Fibroblast of mammary gland (primary cell): ENCODE measurements around the gene VMP1.
"Not testable (repeated sequence)": the region's sequence is repeated elsewhere in the genome, so short reads cannot be mapped to it uniquely, and the experiment has no call there.

Experiments used
- DNase-seq: peaks from one replicate; pipeline ENCODE4 v3.0.0-alpha.2; 2010; ENCODE audit warnings: low read depth
- H3K4me3 ChIP-seq: 2 replicates; pipeline ENCODE4 v1.5.1; 2011; ENCODE audit warnings: low read depth, mild to moderate bottlenecking, low read length, moderate library complexity; ENCODE audit not compliant: control insufficient read depth
- TF ChIP-seq, protein P1 (sequence below): conservative IDR thresholded peaks from 2 replicates; pipeline ENCODE4 v1.5.1; 2011; ENCODE audit warnings: low read depth, low read length, inconsistent platforms; ENCODE audit not compliant: control insufficient read depth, insufficient read depth

Gene VMP1

GRCh38 chr17:59748591-59748990 lies 41.1 kb downstream of the VMP1 start:
- no peak for DNase-seq
- H3K4me3 ChIP-seq = no peak overlapping the region
- TF ChIP-seq, protein P1, sequence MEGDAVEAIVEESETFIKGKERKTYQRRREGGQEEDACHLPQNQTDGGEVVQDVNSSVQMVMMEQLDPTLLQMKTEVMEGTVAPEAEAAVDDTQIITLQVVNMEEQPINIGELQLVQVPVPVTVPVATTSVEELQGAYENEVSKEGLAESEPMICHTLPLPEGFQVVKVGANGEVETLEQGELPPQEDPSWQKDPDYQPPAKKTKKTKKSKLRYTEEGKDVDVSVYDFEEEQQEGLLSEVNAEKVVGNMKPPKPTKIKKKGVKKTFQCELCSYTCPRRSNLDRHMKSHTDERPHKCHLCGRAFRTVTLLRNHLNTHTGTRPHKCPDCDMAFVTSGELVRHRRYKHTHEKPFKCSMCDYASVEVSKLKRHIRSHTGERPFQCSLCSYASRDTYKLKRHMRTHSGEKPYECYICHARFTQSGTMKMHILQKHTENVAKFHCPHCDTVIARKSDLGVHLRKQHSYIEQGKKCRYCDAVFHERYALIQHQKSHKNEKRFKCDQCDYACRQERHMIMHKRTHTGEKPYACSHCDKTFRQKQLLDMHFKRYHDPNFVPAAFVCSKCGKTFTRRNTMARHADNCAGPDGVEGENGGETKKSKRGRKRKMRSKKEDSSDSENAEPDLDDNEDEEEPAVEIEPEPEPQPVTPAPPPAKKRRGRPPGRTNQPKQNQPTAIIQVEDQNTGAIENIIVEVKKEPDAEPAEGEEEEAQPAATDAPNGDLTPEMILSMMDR = no peak

- no peak overlapping the region for H3K4me3 ChIP-seq
- TF ChIP-seq, protein P1 = no peak
- DNase-seq = no peak
Observed at GRCh38 chr17:59751955-59752413, 44.5 kb downstream of the VMP1 start.

DNA sequence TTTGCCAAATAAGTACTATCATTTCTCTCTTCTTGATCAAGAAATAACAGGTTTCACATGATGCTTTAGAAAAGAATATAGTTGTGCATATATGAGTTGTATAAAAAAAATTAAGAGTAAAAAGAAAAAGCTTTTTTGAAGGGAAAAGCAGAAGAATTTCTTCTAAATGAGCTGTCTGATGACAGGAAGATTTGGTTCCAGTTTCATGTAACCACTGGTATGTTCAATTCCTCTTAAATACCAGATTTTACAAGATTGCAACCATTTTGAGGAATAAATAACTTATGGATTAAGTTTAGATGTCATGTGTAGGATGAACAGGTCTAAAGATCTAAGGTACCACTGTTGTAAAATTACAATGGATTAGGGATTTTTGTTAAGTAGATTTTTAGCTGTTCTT lies 45.0 kb downstream of the VMP1 start:
- TF ChIP-seq, protein P1 = no peak
- peak; percentile 17 for DNase-seq
- H3K4me3 ChIP-seq = no peak overlapping the region

DNA sequence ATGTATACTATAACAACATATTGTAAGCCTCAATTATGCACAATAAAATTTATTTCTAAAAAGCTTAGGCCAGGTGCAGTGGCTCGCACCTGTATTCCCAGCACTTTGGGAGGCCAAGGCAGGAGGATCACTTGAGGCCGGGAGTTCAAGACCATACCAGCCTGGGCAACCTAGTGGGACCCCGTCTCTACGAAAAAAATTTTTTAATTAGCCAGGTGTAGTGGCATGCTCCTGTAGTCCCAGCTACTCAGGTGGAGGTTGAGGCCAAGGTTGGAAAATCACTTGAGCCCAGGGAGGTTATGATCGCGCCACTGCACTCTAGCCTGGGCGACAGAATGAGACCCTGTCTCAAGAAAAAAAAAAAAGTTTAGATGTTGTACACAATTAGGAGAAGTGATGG lies 45.5 kb downstream of the VMP1 start:
- TF ChIP-seq, protein P1 = no peak
- H3K4me3 ChIP-seq = no peak overlapping the region
- DNase-seq = no peak

DNA sequence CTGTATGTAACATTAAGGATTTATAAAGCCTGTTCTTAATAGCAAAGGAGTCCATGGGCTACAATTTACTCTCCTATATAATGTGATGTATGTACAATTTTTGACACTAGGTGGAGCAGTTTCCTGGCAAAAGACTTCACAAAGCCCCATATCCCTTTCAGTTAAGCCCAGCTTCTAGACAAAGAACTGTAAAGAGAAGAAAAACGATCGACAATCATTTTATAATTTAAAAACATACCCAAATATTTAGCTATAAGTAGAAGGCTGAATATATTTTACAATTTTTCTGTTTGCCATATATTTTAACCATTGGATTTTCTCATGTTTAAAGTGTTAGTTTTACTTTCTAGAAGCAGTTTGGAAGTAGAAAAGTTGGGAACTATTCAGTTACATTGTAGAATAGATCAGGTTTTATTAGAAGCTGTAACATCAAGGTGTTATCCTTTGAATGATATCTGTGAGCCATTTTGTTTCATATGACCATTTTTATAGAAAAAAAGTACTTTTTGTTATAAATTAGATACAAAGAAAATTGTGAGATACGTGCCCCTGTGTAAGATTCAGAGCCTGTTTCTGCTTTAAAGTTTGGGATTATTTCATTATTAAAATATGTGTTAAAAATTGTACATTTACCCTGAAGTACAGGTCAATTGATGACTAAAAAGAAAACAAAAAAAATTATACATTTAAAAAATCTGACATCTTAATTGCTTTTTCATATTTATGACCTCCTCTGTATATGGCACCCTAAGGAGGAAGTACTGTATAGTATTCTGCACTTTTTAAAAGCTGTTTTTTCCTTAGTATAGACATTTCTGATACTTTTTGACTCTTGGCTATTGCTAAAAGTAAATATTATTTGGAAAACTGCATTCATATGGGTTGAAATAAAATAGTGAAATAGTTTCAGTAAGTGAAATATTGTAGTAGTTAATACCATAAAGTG lies 46.3 kb downstream of the VMP1 start:
- TF ChIP-seq, protein P1 = peak; percentile 77
- peak overlapping the region; percentile 15 for H3K4me3 ChIP-seq

GRCh38 chr17:59754552-59754951 lies 47.1 kb downstream of the VMP1 start:
- H3K4me3 ChIP-seq = no peak overlapping the region
- DNase-seq = peak; percentile 98
- TF ChIP-seq, protein P1 = no peak

More for the DNA sequence above, 46.3 kb downstream of the VMP1 start:
- peak; percentile 92 for DNase-seq

DNA sequence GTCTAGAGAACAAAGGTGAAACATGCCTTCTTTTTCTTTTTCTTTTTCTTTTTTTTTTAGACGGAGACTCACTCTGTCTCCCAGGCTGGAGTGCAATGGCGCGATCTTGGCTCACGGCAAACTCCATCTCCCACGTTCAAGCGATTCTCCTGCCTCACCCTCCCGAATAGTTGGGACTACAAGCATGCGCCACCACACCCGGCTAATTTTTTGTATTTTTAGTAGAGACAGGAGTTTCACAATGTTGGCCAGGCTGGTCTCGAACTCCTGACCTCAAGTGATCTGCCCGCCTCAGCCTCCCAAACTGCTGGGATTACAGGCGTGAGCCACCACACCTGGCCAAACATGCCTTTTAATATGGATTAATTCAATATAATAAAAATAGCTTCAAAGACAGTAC lies 47.6 kb downstream of the VMP1 start:
- H3K4me3 ChIP-seq = not testable (repeated sequence)

More for the DNA sequence above, 47.6 kb downstream of the VMP1 start:
- not testable (repeated sequence) for DNase-seq
